ENCODE data around the gene ARHGAP6. TPM values are rescaled to one million over a fixed set of nuclear protein-coding genes. Genes with fewer than 3 reads are reported as not detected.
A peak's percentile ranks its signal among the peaks of the same experiment; 100 is the strongest.

The ARHGAP6 gene
- total and polyA plus RNA-seq, 2 donors from 2014 or later, result 6.0 to 20.4 TPM

GRCh38 chrX:11439846-11440245, 225.9 kb downstream of the ARHGAP6 start:
- H3K27ac ChIP-seq (ENCODE audit: low read depth in 2 of 2, low read length in 2 of 2), result no peak overlapping the region

GRCh38 chrX:11438767-11439166, 227.0 kb downstream of the ARHGAP6 start:
- H3K27ac ChIP-seq (ENCODE audit: low read depth in 2 of 2, low read length in 2 of 2), result no peak overlapping the region
- intact Hi-C loops (cut with DNase I), result no loop called here

More at GRCh38 chrX:11439846-11440245, 225.9 kb downstream of the ARHGAP6 start:
- no peaks in the 10 kb centered on the region for H3K36me3 ChIP-seq (ENCODE audit: control insufficient read depth in 2 of 3, insufficient read depth in 3 of 3, low read length in 3 of 3)
- intact Hi-C loops (cut with DNase I), result no loop called here
- H3K4me1 ChIP-seq (ENCODE audit: control insufficient read depth in 2 of 3, insufficient read depth in 2 of 3, low read depth in 1 of 3, low read length in 3 of 3), result no peaks in the 10 kb centered on the region
- no peak for TF ChIP-seq CTCF (IDR thresholded peaks at IDR 0.05; ENCODE audit: borderline replicate concordance, extremely low read depth, insufficient read depth)
- H3K9ac ChIP-seq (ENCODE audit: low read length in 3 of 3), result no peak overlapping the region
- FAIRE-seq (no peak), DNase-seq (no peak)
- H3K9me3 ChIP-seq (ENCODE audit: control insufficient read depth in 2 of 3, insufficient read depth in 1 of 3, low read length in 3 of 3), result no peaks in the 10 kb centered on the region
- no peaks in the 10 kb centered on the region for H3K27me3 ChIP-seq (ENCODE audit: control insufficient read depth, insufficient read depth, low read length)
- no peak overlapping the region for H3K4me3 ChIP-seq (ENCODE audit: low read length in 3 of 3)

GRCh38 chrX:11438380-11438723, 227.4 kb downstream of the ARHGAP6 start:
- no peaks in the 10 kb centered on the region for H3K9me3 ChIP-seq (ENCODE audit: control insufficient read depth in 2 of 3, insufficient read depth in 1 of 3, low read length in 3 of 3)
- TF ChIP-seq CTCF (IDR thresholded peaks at IDR 0.05; ENCODE audit: borderline replicate concordance, extremely low read depth, insufficient read depth), result no peak
- H3K27ac ChIP-seq (ENCODE audit: low read depth in 2 of 2, low read length in 2 of 2), result peak overlapping the region in 1 of 2 donors; percentile 60
- no peak overlapping the region for H3K9ac ChIP-seq (ENCODE audit: low read length in 3 of 3)
- H3K4me3 ChIP-seq (ENCODE audit: low read length in 3 of 3), result no peak overlapping the region
- intact Hi-C loops (cut with DNase I), result no loop called here
- DNase-seq, result no peak
- FAIRE-seq, result no peak
- H3K36me3 ChIP-seq (ENCODE audit: control insufficient read depth in 2 of 3, insufficient read depth in 3 of 3, low read length in 3 of 3), result no peaks in the 10 kb centered on the region
- H3K4me1 ChIP-seq (ENCODE audit: control insufficient read depth in 2 of 3, insufficient read depth in 2 of 3, low read depth in 1 of 3, low read length in 3 of 3), result no peaks in the 10 kb centered on the region
- no peaks in the 10 kb centered on the region for H3K27me3 ChIP-seq (ENCODE audit: control insufficient read depth, insufficient read depth, low read length)

More at GRCh38 chrX:11438767-11439166, 227.0 kb downstream of the ARHGAP6 start:
- Histone ChIP-seq H3K9ac (ENCODE audit: low read length in 3 of 3) (no peak overlapping the region), H3K27me3 (ENCODE audit: control insufficient read depth, insufficient read depth, low read length) (no peaks in the 10 kb centered on the region), H3K36me3 (ENCODE audit: control insufficient read depth in 2 of 3, insufficient read depth in 3 of 3, low read length in 3 of 3) (no peaks in the 10 kb centered on the region), H3K4me3 (ENCODE audit: low read length in 3 of 3) (no peak overlapping the region), H3K9me3 (ENCODE audit: control insufficient read depth in 2 of 3, insufficient read depth in 1 of 3, low read length in 3 of 3) (no peaks in the 10 kb centered on the region), H3K4me1 (ENCODE audit: control insufficient read depth in 2 of 3, insufficient read depth in 2 of 3, low read depth in 1 of 3, low read length in 3 of 3) (no peaks in the 10 kb centered on the region)
- no peak for TF ChIP-seq CTCF (IDR thresholded peaks at IDR 0.05; ENCODE audit: borderline replicate concordance, extremely low read depth, insufficient read depth)
- FAIRE-seq, result no peak
- DNase-seq, result no peak

Measured in kidney (tissue), 14 donors.